HCT116 (cell line): Measurements from ENCODE around the gene BAIAP2L2. TPM values are rescaled to one million over a fixed set of nuclear protein-coding genes. Genes with fewer than 3 reads are reported as not detected.

ENCODE experiments used
- ATAC-seq: fragments of 200-7000 bp; cut with Tn5 transposase; 2 replicates; pipeline ENCODE4 v1.9.1; 2020; ENCODE audit warnings: mild to moderate bottlenecking, moderate library complexity
- BruUV-seq: library from RNA; stranded (reverse); fragments of 400-500 nt; replicated peaks from 2 replicates; lab custom pipeline; 2021; lab: Mats Ljungman, UMichigan
- CTCF ChIA-PET: fragments of 300-600 bp; sonication (Branson Sonifier 250); formaldehyde crosslinking; loops from one replicate; lab custom pipeline; 2021; ENCODE audit warnings: antibody characterized with exemption; lab: Charles Lee
- POLR2A ChIA-PET: fragments of 300-600, 350-600 bp; sonication (Branson Sonifier 250); formaldehyde crosslinking; loops from one replicate; lab custom pipeline; 2021; ENCODE audit warnings: antibody characterized with exemption; lab: Charles Lee
- RAD21 ChIA-PET, 2 experiments: fragments of 300-600 bp; sonication (Branson Sonifier 250); formaldehyde crosslinking; loops; one replicate each; lab custom pipeline; 2023; ENCODE audit warnings: low total read pairs in 2 of 2; ENCODE audit not compliant: uncharacterized antibody in 2 of 2, unreplicated experiment in 2 of 2, low non-redundant PET in 1 of 2; lab: Charles Lee
- DNase-seq: peaks from one replicate; pipeline ENCODE4 v3.0.0-alpha.2; 2010; ENCODE audit warnings: low read depth, low spot score
- H2AFZ ChIP-seq: fragments of 200-600 bp; shearing (Covaris generic), sonication (generic); 2 replicates; pipeline ENCODE4 v1.6.1; 2017; ENCODE audit warnings: low read depth, mixed run types, mixed read lengths, antibody characterized with exemption, low read length; ENCODE audit not compliant: poor library complexity, severe bottlenecking
- H3K27ac ChIP-seq: 2 replicates; pipeline ENCODE4 v1.5.1; 2012; ENCODE audit warnings: low read depth, low read length
- H3K27me3 ChIP-seq: fragments of 200-600 bp; sonication (generic); 2 replicates; pipeline ENCODE4 v1.6.1; 2016; ENCODE audit warnings: mixed run types, low read length, mixed read lengths; ENCODE audit not compliant: insufficient read depth
- H3K36me3 ChIP-seq, 2 experiments: fragments of 200-500 bp in 1 of 2; fragments of 200-600 bp in 1 of 2; sonication (Bioruptor generic) in 1 of 2; sonication (generic) in 1 of 2; 2 replicates each; pipeline versions ENCODE4 v1.5.1 to v1.6.1; 2014 to 2016; ENCODE audit warnings: low read length in 2 of 2, inconsistent platforms in 1 of 2, mixed read lengths in 1 of 2, mixed run types in 1 of 2; ENCODE audit not compliant: insufficient read depth in 2 of 2, control insufficient read depth in 1 of 2
- H3K4me1 ChIP-seq, 2 experiments: fragments of 200-600 bp in 1 of 2; sonication (generic) in 1 of 2; 2 replicates each; pipeline versions ENCODE4 v1.5.1 to v1.6.1; 2012 to 2017; ENCODE audit warnings: low read length in 2 of 2, inconsistent platforms in 1 of 2, mild to moderate bottlenecking in 1 of 2, mixed read lengths in 1 of 2, mixed run types in 1 of 2, moderate library complexity in 1 of 2; ENCODE audit not compliant: insufficient read depth in 2 of 2, control insufficient read depth in 1 of 2
- H3K4me2 ChIP-seq: fragments of 200-600 bp; sonication (generic); 2 replicates; pipeline ENCODE4 v1.6.1; 2017; ENCODE audit warnings: mixed run types, low read length, mixed read lengths
- H3K4me3 ChIP-seq, 2 experiments: fragments of 200-600 bp in 1 of 2; sonication (generic) in 1 of 2; replicated peaks in 1 of 2; 2 replicates each; pipeline ENCODE4 v1.5.1; 2011 to 2016; ENCODE audit warnings: low read length in 2 of 2, control low read depth in 1 of 2, low read depth in 1 of 2, mild to moderate bottlenecking in 1 of 2, mixed read lengths in 1 of 2, mixed run types in 1 of 2
- H3K79me2 ChIP-seq: fragments of 200-600 bp; sonication (generic); 2 replicates; pipeline ENCODE4 v1.6.1; 2017; ENCODE audit warnings: mild to moderate bottlenecking, mixed run types, low read length, moderate library complexity, mixed read lengths; ENCODE audit not compliant: insufficient read depth
- H3K9ac ChIP-seq: fragments of 200-600 bp; sonication (generic); 2 replicates; pipeline ENCODE4 v1.6.1; 2016; ENCODE audit warnings: low read length, mixed read lengths
- H3K9me2 ChIP-seq: fragments of 200-600 bp; sonication (generic), shearing (Covaris generic); 2 replicates; pipeline ENCODE4 v1.6.1; 2017; ENCODE audit warnings: mixed run types, mild to moderate bottlenecking, moderate library complexity; ENCODE audit not compliant: insufficient read depth
- H3K9me3 ChIP-seq, 2 experiments: fragments of 200-500 bp in 1 of 2; fragments of 200-600 bp in 1 of 2; sonication (Bioruptor generic) in 1 of 2; sonication (generic) in 1 of 2; 2 replicates each; pipeline ENCODE4 v1.6.1; 2014 to 2017; ENCODE audit warnings: low read length in 2 of 2, mixed read lengths in 2 of 2, inconsistent platforms in 1 of 2, low read depth in 1 of 2, mild to moderate bottlenecking in 1 of 2, mixed run types in 1 of 2, moderate library complexity in 1 of 2; ENCODE audit not compliant: control insufficient read depth in 1 of 2, insufficient read depth in 1 of 2
- H4K20me1 ChIP-seq: fragments of 200-600 bp; sonication (generic), shearing (Covaris generic); 2 replicates; pipeline ENCODE4 v1.6.1; 2017; ENCODE audit warnings: mixed run types, mild to moderate bottlenecking, moderate library complexity; ENCODE audit not compliant: insufficient read depth
- CBX3 ChIP-seq: IDR thresholded peaks from 2 replicates; pipeline ENCODE4 v1.6.1; 2012; ENCODE audit warnings: low read depth
- CEBPB ChIP-seq: IDR thresholded peaks from 2 replicates; pipeline ENCODE4 v1.6.1; 2012; ENCODE audit warnings: low read depth
- EGR1 ChIP-seq: IDR thresholded peaks from 2 replicates; pipeline ENCODE4 v1.6.1; 2012; ENCODE audit warnings: low read depth
- EZH2phosphoT487 ChIP-seq: fragments of 200-600 bp; IDR thresholded peaks from 2 replicates; pipeline ENCODE4 v1.6.1; 2018; ENCODE audit warnings: antibody characterized with exemption, borderline replicate concordance
- JUND ChIP-seq: IDR thresholded peaks from 2 replicates; pipeline ENCODE4 v1.6.1; 2012
- POLR2A ChIP-seq: IDR thresholded peaks from 2 replicates; pipeline ENCODE4 v1.7.0; 2011; ENCODE audit warnings: borderline replicate concordance; ENCODE audit not compliant: insufficient read depth, insufficient read length; ENCODE audit errors: extremely low read depth
- POLR2AphosphoS5 ChIP-seq: IDR thresholded peaks from 2 replicates; pipeline ENCODE4 v1.6.1; 2011; ENCODE audit warnings: mild to moderate bottlenecking, low read depth, low read length, moderate library complexity
- RAD21 ChIP-seq: IDR thresholded peaks from 2 replicates; pipeline ENCODE4 v1.6.1; 2012; ENCODE audit warnings: low read depth, mild to moderate bottlenecking
- SP1 ChIP-seq: IDR thresholded peaks from 2 replicates; pipeline ENCODE4 v1.6.1; 2012; ENCODE audit warnings: low read depth
- TCF7L2 ChIP-seq: IDR thresholded peaks from 2 replicates; pipeline ENCODE4 v1.7.0; 2011; ENCODE audit warnings: borderline replicate concordance, inconsistent platforms; ENCODE audit not compliant: insufficient read depth, insufficient read length; ENCODE audit errors: extremely low read depth
- ZNF274 ChIP-seq: fragments of 200-500 bp; sonication (Bioruptor generic); IDR thresholded peaks from 2 replicates; pipeline ENCODE4 v1.6.1; 2014; ENCODE audit warnings: mild to moderate bottlenecking, low read depth, low read length, inconsistent platforms
- intact Hi-C: fragments of 100-400 bp; cut with micrococcal nuclease; formaldehyde crosslinking; loops from 2 replicates; pipeline ENCODE4 v1.10.0; 2022
- total RNA-seq: library from RNA; stranded (reverse); gene quantifications from one replicate; pipeline ENCODE4 v1.2.1, GENCODE V29; 2021; ENCODE audit not compliant: unreplicated experiment
- TF ChIP-seq, protein P1 (sequence below): IDR thresholded peaks from 2 replicates; pipeline ENCODE4 v1.6.1; 2012; ENCODE audit warnings: low read depth
- TF ChIP-seq, protein P2 (sequence below): IDR thresholded peaks from 2 replicates; pipeline ENCODE4 v1.6.1; 2012

The BAIAP2L2 gene
- total RNA-seq, 1 experiment from 2014 or later, result 1.0 TPM

DNA sequence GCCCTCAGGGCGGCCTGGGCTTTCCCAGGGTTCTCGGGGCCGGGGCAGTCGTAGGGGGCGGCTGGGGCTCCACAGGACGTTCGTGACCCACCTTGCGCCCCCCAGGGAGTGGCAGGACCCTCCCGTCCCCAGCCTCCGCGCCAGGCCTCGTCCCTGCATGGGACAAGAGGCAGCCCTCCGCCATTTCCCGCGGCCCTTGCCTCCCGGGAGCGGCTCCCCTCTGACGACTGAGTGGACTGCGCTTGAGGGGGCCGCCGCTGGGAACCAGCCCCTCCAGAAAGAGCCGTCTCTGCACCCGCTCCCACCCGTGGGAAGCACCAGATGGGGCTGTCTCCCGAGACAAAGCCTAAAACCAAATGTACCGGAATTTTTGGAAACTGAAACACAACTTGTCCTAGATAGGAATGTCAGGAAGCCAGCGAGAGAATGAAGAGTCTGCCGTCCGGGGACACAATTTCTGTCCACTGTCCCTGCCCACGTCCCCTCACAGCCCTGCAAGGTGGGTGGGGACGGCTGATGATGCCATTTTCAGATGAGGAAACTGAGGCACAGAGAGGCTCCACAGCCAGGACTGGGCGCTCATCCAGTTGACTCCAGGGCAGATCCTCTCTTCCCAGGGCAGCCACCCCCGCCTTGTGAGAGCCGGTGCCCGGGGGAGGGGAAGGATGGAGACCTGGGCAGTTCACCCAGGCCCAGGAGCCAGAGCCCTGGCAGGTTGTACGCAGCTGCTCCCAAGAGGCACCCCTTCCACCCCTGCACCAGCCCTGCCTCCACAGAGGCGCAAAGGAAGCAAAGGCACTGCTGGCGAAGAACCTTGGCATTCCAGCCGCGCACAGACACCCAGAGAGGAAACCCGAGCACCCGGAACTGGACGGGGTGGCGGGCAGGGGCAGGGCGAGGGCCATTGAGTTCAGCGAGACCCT is 71.3 kb downstream of the BAIAP2L2 start:
- Histone ChIP-seq H2AFZ (no peak overlapping the region), H3K4me2 (no peak overlapping the region), H3K27ac (no peak overlapping the region), H3K4me3 (no peak overlapping the region), H3K4me1 (peaks cover 9 to 19% of the 10 kb centered on the region in 2 experiments), H3K36me3 (no peaks in the 10 kb centered on the region), H3K79me2 (no peaks in the 10 kb centered on the region), H3K9me2 (no peaks in the 10 kb centered on the region), H3K9ac (no peak overlapping the region), H3K9me3 (no peaks in the 10 kb centered on the region), H4K20me1 (no peaks in the 10 kb centered on the region), H3K27me3 (no peaks in the 10 kb centered on the region)
- ATAC-seq (no peak), DNase-seq (no peak)
- BruUV-seq, result no TSS peak
- RAD21 ChIA-PET, result no interaction called here
- POLR2A ChIA-PET, result interaction anchor here (0.7 kb wide), 1 partner anchor 14 kb away, joined by 6 read pairs; no protein-coding TSS in a partner anchor
- CTCF ChIA-PET, result no interaction called here
- TF ChIP-seq ZNF274 (no peak), CEBPB (no peak), SP1 (no peak)
- intact Hi-C loops, result no loop called here

DNA sequence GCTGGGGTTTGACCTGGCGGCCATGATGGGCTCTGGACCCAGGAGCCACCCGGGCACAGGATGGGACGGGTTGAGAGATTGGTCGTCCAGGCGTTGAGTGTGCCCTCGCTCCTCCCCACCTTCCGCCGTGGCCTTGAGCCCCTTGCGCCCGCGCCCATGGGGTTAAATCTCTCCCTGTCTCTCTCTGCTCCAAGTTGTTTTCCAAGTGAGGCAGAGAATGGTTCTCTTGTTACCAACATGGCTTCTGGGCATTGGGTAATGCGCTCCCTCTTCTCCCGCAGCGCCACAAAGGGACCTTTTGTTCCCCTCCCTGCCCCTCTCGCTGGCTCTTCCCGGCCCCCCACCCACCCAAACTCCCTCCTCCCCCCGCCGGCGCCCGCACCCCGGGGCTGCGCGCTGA is 72.1 kb downstream of the BAIAP2L2 start:
- RAD21 ChIA-PET, result no interaction called here
- DNase-seq (no peak), ATAC-seq (no peak)
- Histone ChIP-seq H4K20me1 (no peaks in the 10 kb centered on the region), H3K27me3 (no peaks in the 10 kb centered on the region), H3K36me3 (no peaks in the 10 kb centered on the region), H3K79me2 (no peaks in the 10 kb centered on the region), H3K4me1 (peaks cover 16 to 26% of the 10 kb centered on the region in 2 experiments), H3K27ac (no peak overlapping the region), H3K9ac (no peak overlapping the region), H2AFZ (no peak overlapping the region), H3K9me2 (no peaks in the 10 kb centered on the region), H3K4me3 (no peak overlapping the region), H3K9me3 (no peaks in the 10 kb centered on the region), H3K4me2 (no peak overlapping the region)
- TF ChIP-seq POLR2AphosphoS5 (no peak), EZH2phosphoT487 (no peak), EGR1 (no peak), POLR2A (no peak), CBX3 (no peak), TCF7L2 (no peak), RAD21 (no peak), JUND (no peak)
- TF ChIP-seq, protein P1, sequence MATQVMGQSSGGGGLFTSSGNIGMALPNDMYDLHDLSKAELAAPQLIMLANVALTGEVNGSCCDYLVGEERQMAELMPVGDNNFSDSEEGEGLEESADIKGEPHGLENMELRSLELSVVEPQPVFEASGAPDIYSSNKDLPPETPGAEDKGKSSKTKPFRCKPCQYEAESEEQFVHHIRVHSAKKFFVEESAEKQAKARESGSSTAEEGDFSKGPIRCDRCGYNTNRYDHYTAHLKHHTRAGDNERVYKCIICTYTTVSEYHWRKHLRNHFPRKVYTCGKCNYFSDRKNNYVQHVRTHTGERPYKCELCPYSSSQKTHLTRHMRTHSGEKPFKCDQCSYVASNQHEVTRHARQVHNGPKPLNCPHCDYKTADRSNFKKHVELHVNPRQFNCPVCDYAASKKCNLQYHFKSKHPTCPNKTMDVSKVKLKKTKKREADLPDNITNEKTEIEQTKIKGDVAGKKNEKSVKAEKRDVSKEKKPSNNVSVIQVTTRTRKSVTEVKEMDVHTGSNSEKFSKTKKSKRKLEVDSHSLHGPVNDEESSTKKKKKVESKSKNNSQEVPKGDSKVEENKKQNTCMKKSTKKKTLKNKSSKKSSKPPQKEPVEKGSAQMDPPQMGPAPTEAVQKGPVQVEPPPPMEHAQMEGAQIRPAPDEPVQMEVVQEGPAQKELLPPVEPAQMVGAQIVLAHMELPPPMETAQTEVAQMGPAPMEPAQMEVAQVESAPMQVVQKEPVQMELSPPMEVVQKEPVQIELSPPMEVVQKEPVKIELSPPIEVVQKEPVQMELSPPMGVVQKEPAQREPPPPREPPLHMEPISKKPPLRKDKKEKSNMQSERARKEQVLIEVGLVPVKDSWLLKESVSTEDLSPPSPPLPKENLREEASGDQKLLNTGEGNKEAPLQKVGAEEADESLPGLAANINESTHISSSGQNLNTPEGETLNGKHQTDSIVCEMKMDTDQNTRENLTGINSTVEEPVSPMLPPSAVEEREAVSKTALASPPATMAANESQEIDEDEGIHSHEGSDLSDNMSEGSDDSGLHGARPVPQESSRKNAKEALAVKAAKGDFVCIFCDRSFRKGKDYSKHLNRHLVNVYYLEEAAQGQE, result no peak
- TF ChIP-seq, protein P2, sequence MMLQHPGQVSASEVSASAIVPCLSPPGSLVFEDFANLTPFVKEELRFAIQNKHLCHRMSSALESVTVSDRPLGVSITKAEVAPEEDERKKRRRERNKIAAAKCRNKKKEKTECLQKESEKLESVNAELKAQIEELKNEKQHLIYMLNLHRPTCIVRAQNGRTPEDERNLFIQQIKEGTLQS, result no peak
- POLR2A ChIA-PET, result no interaction called here
- CTCF ChIA-PET, result interaction anchor here (2.2 kb wide), 1 partner anchor 14 kb away, joined by 7 read pairs; no protein-coding TSS in a partner anchor
- BruUV-seq, result no TSS peak
- intact Hi-C loops, result no loop called here
